ENCODE measurements around the gene ALG12. TPM values are rescaled to one million over a fixed set of nuclear protein-coding genes. Genes with fewer than 3 reads are reported as not detected.

Gene ALG12
- total RNA-seq, 4 donors from 2014 or later: 5.9 to 13.9 (median 9.2) TPM

DNA sequence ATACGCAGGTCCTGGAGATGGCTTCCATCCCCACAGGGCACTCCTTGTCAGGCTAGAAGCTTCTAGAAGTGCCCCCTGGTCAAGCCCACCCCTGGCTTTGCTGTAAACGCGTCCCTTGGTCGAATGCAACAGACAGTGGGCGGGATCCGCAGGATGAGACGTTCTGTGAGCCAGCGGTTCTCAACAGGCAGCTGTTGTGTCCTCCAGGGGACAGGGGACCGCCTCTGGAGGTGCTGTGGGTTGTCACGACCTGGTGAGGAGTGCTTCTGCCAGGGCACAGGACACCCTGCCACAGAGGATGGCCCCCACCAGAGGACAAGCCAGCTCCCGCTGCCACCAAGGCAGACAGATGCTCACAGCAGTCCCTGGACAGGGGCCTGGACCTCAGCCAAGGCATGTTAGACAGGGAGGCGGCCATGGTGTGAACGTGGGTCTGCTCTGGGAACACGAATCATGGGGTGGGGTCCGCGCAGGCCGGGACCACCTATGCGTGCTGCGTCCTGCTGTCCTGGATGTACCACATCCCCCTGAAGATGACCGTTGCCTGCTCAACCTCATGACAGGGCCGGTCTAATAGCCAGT is 11.8 kb upstream of the ALG12 start:
- TF ChIP-seq, protein P1, sequence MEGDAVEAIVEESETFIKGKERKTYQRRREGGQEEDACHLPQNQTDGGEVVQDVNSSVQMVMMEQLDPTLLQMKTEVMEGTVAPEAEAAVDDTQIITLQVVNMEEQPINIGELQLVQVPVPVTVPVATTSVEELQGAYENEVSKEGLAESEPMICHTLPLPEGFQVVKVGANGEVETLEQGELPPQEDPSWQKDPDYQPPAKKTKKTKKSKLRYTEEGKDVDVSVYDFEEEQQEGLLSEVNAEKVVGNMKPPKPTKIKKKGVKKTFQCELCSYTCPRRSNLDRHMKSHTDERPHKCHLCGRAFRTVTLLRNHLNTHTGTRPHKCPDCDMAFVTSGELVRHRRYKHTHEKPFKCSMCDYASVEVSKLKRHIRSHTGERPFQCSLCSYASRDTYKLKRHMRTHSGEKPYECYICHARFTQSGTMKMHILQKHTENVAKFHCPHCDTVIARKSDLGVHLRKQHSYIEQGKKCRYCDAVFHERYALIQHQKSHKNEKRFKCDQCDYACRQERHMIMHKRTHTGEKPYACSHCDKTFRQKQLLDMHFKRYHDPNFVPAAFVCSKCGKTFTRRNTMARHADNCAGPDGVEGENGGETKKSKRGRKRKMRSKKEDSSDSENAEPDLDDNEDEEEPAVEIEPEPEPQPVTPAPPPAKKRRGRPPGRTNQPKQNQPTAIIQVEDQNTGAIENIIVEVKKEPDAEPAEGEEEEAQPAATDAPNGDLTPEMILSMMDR (IDR thresholded peaks at IDR 0.05; ENCODE audit: low read depth): no peak

DNA sequence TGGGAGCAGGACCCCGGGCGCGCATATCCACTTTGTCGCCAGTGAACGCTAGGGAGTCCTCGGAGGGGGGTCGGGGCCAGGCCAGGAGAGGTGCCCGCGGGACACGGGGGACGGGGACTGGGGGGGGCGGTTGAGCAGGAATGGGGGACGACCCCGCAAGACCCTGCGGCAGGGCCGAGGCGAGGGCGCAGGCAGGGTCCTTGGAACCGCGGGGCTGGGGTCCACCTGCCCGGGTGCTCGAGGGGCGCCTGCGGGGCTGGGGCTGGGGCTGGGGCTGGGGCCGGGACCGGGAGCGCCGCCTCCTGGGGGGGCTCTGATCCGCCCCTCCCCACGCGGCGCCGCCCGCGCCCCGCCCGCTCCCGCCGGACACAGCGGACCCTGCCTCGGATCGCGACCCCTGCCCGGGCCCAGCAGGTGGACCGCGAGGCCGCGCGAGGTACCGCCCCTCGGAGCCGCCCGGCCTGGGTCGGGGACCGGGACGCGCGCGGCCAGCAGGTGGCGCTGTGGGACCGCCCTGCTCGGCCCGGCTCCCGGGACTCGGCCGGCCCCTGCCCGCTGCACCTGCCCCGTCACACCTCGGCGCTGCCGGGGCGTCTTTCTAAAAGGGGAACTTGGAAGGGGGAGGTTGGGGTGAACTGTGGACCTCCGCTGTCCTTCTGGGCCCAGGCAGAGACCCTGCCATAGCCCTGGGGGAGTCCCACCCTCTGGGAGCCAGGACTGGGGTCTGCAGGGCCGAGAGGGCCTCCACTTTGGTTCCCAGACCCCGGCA is 11.2 kb upstream of the ALG12 start:
- TF ChIP-seq, protein P1 (IDR thresholded peaks at IDR 0.05; ENCODE audit: low read depth): no peak

DNA sequence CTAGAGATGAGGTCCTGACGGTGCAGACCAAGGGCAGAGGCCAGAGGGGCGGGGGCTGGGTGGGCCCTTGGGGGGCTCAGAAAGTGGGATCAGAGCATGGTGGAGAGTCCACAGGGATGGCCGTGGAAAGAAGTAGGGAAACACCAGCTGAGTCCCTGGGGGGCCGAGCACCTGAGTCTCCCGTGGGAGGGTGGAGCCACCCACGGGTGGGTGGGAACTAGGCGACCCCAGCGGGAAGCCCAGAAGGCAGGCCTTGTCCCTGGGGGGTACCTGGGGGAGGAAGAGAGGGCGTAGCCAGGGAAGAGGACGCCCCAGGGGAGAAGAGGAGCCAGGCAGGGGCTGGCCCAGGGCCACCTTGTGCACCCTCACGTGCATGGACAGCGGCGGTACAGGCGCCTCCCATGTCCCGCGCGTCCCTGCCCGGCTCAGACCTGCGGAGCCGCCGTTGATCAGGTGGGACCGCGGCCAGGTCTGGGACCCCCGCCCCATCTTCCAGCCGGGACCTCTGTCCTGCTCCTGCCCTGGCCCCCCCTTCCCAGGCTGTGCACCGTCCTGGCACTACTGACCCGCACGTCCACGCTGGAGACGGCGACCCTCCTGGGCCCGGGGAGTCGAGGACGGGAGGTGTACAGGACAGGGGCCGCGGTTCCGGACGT is 10.4 kb upstream of the ALG12 start:
- TF ChIP-seq, protein P1 (IDR thresholded peaks at IDR 0.05; ENCODE audit: low read depth): no peak

DNA sequence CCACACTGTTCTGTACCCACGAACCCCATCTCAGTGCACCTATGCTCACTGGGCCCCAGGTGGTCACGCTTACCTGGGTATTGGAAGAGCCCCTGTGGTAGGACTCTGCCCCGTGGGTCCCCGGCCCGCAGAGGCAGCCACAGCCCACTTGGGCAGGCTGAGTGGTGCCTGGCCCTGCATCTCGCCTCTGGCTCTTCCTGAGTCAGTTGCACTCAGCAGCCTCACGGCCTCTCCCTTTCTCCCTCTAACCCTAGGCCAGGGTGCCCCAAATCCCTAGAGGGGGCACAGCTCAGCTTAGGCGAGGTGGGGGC is 9.9 kb upstream of the ALG12 start:
- TF ChIP-seq, protein P1 (IDR thresholded peaks at IDR 0.05; ENCODE audit: low read depth): no peak

DNA sequence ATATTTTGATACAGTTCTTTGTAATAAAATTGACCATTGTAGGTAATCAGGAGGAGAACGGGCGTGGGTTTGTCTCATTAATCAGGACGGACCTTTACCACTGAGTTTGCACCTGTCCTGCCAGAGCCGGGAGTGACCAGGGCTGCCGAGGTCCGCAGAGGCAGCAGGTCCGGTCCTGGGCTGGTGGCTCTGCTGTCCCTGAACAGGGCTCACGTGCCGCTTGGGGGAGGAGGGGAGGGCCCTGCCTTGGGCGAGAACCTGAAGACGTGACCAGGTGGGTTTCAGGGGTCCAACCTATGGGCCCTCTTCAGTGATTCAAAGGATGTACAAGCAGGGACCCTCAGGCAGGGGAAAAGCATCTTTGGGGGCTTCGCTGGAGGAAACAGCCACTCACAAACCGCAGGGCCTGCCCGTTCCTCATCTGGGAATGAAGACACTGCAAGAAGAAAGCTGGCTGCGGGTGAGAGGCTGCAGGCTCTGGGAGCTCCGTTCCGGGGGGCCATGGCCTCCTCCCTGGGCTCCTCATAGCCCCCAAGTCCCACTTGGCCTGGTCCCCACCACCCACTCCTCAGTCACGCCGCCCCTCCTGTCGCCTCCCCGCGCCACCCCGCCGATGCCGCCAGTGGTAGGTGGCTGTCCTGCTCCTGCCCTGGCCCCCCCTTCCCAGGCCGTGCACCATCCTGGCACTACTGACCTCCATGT is 9.4 kb upstream of the ALG12 start:
- TF ChIP-seq, protein P1 (IDR thresholded peaks at IDR 0.05; ENCODE audit: low read depth): no peak

DNA sequence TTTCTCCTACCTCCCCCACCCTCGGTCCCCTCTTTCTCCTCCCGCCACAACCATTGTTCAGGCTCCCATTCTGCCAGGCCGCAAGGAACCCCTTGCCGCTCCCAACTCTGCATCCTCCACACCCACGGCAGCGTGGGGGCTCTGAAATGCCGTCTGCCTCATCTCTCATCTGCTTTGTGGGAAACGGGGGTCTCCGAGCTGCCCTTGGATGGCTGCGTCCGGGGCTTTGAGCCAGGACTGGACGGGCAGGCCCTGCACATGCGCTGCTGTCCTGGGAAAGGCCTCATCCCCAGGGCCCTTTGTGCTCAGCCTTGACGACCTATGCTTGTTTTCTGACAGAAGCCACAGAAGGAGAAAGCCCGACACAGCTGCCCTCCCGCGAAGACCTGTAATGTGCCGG is 8.7 kb upstream of the ALG12 start:
- TF ChIP-seq, protein P1 (IDR thresholded peaks at IDR 0.05; ENCODE audit: low read depth): no peak
